Measurements from ENCODE around the gene PHC2. TPM values are rescaled to one million over a fixed set of nuclear protein-coding genes. Genes with fewer than 3 reads are reported as not detected.

The PHC2 gene
- total and polyA plus RNA-seq, 9 of the 15 experiments (the other 6 are each of a cell fraction or from before 2014, with no cell fraction given), result 3.1 to 67.6 (median 34.6) TPM

DNA sequence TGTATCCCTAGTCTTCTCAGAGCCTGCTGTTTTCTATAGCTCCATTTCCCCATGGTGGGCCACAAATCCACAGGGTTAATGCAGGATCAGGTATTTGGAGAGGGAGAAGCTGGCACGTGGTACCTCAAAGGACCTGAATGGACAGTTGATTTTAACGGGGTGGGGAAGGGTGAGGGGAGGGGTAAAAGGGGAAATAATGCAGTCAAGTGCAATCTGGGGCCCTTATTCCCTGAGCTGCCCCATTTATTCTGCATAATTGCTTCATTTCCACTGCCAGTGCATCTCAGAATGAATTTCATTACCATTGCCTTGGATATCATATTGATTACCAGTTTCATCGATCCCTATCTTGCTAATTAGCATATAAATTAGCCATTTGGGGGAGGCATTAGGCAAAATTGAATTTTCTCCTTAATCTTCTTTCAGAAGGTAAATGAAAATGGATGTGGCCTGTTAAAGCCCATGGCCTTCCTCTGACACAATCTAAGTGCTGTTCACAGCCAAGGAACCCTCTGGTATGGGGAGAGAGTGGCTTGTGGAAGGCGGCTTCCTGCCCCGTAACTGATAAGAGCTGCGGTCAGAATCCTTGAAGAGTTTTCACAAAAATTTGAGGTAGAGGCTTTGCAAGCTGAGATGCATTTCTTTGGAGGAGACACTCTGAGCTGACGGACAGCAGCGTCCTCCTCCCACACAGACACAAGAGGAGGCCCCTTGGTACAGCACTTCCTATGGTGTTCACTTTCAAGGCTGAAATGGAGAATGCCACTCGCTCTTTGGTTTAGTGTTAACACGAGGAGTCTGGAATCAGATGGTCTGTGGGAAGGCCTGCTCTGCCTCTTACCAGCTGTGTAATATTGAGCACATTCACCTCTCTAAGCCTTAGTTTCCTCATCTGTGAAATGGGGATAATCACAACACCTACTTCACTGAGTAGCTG lies 34.4 kb downstream of the PHC2 start (continued):
- TF ChIP-seq TAF1 (IDR thresholded peaks at IDR 0.05; ENCODE audit: control insufficient read depth, extremely low read depth, insufficient read depth, low read length, severe bottlenecking) (no peak), ZNF695 (CRISPR knock-in tag; IDR thresholded peaks at IDR 0.05) (no peak), THRB (CRISPR knock-in tag; conservative IDR thresholded peaks at IDR 0.05) (no peak), CBX5 (IDR thresholded peaks at IDR 0.05; ENCODE audit: borderline replicate concordance, low read depth) (no peak), ZNF217 (CRISPR knock-in tag; IDR thresholded peaks at IDR 0.05) (no peak), NFIC (IDR thresholded peaks at IDR 0.05) (no peak), ZNF347 (CRISPR knock-in tag; IDR thresholded peaks at IDR 0.05; ENCODE audit: low read depth) (no peak), GATAD2B (IDR thresholded peaks at IDR 0.05; ENCODE audit: borderline replicate concordance) (no peak)
- TF ChIP-seq, protein P1, sequence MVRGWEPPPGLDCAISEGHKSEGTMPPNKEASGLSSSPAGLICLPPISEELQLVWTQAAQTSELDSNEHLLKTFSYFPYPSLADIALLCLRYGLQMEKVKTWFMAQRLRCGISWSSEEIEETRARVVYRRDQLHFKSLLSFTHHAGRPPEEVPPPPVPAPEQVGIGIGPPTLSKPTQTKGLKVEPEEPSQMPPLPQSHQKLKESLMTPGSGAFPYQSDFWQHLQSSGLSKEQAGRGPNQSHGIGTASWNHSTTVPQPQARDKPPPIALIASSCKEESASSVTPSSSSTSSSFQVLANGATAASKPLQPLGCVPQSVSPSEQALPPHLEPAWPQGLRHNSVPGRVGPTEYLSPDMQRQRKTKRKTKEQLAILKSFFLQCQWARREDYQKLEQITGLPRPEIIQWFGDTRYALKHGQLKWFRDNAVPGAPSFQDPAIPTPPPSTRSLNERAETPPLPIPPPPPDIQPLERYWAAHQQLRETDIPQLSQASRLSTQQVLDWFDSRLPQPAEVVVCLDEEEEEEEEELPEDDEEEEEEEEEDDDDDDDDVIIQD (CRISPR knock-in tag; IDR thresholded peaks at IDR 0.05), result no peak
- TF ChIP-seq, protein P2, sequence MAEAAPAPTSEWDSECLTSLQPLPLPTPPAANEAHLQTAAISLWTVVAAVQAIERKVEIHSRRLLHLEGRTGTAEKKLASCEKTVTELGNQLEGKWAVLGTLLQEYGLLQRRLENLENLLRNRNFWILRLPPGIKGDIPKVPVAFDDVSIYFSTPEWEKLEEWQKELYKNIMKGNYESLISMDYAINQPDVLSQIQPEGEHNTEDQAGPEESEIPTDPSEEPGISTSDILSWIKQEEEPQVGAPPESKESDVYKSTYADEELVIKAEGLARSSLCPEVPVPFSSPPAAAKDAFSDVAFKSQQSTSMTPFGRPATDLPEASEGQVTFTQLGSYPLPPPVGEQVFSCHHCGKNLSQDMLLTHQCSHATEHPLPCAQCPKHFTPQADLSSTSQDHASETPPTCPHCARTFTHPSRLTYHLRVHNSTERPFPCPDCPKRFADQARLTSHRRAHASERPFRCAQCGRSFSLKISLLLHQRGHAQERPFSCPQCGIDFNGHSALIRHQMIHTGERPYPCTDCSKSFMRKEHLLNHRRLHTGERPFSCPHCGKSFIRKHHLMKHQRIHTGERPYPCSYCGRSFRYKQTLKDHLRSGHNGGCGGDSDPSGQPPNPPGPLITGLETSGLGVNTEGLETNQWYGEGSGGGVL (CRISPR knock-in tag; IDR thresholded peaks at IDR 0.05), result no peak
- TF ChIP-seq, protein P3, sequence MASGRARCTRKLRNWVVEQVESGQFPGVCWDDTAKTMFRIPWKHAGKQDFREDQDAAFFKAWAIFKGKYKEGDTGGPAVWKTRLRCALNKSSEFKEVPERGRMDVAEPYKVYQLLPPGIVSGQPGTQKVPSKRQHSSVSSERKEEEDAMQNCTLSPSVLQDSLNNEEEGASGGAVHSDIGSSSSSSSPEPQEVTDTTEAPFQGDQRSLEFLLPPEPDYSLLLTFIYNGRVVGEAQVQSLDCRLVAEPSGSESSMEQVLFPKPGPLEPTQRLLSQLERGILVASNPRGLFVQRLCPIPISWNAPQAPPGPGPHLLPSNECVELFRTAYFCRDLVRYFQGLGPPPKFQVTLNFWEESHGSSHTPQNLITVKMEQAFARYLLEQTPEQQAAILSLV (tag; IDR thresholded peaks at IDR 0.05), result no peak
- TF ChIP-seq, protein P4, sequence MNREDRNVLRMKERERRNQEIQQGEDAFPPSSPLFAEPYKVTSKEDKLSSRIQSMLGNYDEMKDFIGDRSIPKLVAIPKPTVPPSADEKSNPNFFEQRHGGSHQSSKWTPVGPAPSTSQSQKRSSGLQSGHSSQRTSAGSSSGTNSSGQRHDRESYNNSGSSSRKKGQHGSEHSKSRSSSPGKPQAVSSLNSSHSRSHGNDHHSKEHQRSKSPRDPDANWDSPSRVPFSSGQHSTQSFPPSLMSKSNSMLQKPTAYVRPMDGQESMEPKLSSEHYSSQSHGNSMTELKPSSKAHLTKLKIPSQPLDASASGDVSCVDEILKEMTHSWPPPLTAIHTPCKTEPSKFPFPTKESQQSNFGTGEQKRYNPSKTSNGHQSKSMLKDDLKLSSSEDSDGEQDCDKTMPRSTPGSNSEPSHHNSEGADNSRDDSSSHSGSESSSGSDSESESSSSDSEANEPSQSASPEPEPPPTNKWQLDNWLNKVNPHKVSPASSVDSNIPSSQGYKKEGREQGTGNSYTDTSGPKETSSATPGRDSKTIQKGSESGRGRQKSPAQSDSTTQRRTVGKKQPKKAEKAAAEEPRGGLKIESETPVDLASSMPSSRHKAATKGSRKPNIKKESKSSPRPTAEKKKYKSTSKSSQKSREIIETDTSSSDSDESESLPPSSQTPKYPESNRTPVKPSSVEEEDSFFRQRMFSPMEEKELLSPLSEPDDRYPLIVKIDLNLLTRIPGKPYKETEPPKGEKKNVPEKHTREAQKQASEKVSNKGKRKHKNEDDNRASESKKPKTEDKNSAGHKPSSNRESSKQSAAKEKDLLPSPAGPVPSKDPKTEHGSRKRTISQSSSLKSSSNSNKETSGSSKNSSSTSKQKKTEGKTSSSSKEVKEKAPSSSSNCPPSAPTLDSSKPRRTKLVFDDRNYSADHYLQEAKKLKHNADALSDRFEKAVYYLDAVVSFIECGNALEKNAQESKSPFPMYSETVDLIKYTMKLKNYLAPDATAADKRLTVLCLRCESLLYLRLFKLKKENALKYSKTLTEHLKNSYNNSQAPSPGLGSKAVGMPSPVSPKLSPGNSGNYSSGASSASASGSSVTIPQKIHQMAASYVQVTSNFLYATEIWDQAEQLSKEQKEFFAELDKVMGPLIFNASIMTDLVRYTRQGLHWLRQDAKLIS (CRISPR knock-in tag; IDR thresholded peaks at IDR 0.05), result no peak

All from K562 (cell line).